NCI-H524 (cell line): Measurements from ENCODE around the gene ZNF296.

Source experiments
- DNase-seq, 2 experiments: peaks; one replicate each; lab custom pipeline; 2025; lab: John Stamatoyannopoulos, UW

The ZNF296 gene

DNA sequence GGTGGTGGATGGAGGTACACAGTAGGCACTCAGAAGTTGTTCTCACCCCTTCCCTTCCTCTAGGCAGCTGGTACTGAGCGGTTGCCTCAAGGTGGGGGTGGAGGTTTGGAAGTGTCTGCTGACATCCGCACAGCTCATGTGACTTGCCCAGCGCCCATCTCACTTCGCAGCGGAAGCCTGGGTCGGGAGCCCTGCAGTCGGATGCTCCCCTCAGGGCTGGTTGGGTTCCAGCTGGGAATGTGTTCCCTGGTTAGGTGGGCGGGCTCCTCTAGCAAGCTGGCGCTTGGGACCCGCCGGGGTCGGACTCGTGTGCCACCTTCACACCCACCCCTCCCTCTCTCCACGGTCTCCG is 26.9 kb upstream of the ZNF296 start:
- DNase-seq: no peak

DNA sequence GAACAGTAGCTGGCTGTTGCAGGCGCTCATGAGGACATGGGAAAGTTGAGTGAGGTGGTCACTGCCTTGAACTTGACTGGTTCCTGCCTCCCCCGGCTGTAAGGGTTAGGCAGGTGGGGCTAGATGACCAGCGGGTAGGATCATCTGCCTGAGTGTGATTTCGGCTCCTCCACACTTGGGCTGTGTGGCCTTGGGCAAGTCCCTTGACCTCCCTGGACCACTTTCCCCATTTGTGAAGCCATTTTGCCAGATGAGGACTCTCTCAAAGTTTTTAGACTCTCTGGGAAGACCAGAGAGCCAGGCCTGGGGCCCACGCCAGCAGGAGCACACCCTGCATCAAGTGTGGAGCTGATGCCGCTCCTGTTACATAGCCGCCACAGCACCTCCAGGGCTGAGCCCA is 26.2 kb upstream of the ZNF296 start:
- DNase-seq: no peak

- DNase-seq: no peak
These were observed 25.5 kb upstream of the ZNF296 start for GRCh38 chr19:45101806-45102205.

DNA sequence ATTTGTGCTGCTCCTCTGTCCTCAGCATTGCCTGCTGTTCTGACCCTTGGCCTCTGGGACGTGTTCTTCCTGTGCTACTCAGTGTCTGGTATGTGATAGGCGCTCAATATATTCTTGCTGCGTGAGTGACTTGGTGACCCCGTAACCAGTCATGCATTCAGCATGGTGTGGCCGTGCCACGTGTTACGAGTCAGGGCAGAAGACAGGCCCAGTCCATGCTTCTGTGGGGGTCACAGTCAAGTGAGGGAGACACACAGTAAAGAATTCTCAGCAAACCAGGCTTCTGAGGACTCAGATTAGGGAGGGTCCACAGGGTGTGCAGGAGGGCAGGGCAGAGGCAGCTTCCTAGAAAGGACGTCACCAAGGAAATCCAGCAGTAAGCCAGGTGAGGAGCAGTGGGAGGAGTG is 24.6 kb upstream of the ZNF296 start:
- DNase-seq: no peak

DNA sequence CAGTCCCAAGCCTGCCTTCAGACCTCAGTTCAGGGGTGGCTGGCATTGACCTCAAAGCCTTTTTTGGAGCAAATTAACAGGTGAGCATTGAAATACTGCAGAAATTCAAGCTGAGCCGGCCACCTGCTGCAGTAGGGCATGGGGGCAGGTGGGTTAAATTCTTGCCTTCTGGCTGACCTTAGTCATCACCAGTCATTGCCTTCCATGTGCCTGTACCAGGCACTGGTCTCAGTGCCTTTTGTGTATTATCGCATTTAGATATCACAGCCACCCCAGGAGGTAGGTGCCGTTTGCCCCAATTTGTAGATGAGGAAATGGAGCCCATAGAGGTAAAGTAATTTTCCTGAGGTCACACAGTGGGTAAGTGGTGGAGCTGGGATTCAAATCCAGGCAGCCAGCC is 23.9 kb upstream of the ZNF296 start:
- DNase-seq: no peak

DNA sequence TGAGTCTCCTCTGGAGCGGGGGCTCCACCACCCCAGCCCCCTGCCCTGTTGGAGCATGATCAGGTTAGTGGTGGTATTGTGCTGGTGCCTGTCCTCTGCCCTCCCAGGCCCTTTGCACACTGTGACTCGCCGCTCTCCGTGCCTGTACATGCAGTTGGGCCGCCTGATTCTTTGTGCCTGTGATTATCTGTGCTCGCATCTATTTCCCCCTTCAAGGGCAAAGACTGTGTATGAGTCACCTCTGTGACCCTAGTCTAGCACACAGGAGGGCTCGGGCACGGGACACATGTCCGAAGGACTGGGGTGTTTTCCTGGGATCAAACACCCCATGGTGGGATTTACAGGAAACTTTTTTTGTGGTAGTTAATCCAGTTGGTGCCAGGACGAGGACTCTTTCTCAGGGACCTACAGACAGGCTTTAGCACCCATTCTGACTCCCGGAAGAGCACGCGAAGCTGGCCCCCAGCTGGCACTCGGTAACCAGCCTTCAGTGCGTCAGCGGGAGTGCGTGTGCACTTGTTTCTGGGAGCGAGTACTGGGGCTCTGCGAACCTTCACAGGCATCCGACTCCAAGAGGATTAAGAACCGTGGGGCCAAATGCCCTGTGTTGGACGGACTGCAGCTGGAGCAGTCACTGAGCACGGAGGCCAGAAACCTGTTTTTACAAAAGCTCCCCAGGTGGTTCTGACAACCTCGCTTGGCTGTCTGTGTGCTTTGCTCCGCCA is 23.4 kb upstream of the ZNF296 start:
- DNase-seq: peak in 1 of 2 experiments; percentile 11

GRCh38 chr19:45098521-45099466 is 22.5 kb upstream of the ZNF296 start:
- DNase-seq: no peak

GRCh38 chr19:45097776-45098520 is 21.7 kb upstream of the ZNF296 start:
- DNase-seq: no peak

DNA sequence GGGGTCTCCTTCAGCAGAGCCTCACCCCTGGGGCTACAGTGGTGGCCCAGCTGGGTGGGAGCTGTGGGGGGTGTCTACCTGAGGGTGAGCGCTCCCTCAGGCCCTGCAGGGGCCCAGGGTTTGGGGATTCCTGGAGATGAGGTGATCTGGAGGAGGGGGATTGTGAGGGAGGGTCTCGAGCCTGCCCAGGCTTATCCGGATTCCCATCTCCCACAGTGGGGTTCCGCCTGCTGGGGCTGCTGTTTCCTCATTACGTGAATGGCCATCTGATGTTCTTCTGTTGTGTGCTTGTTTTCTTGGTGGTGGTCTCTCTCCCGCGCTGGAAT is 21.1 kb upstream of the ZNF296 start:
- no peak for DNase-seq

GRCh38 chr19:45096700-45097099 is 20.4 kb upstream of the ZNF296 start:
- DNase-seq: no peak

- no peak for DNase-seq
These were observed 19.5 kb upstream of the ZNF296 start for GRCh38 chr19:45095496-45096413.

GRCh38 chr19:45094707-45095106 is 18.4 kb upstream of the ZNF296 start:
- DNase-seq: no peak

GRCh38 chr19:45094137-45094536 is 17.9 kb upstream of the ZNF296 start:
- DNase-seq: no peak

DNA sequence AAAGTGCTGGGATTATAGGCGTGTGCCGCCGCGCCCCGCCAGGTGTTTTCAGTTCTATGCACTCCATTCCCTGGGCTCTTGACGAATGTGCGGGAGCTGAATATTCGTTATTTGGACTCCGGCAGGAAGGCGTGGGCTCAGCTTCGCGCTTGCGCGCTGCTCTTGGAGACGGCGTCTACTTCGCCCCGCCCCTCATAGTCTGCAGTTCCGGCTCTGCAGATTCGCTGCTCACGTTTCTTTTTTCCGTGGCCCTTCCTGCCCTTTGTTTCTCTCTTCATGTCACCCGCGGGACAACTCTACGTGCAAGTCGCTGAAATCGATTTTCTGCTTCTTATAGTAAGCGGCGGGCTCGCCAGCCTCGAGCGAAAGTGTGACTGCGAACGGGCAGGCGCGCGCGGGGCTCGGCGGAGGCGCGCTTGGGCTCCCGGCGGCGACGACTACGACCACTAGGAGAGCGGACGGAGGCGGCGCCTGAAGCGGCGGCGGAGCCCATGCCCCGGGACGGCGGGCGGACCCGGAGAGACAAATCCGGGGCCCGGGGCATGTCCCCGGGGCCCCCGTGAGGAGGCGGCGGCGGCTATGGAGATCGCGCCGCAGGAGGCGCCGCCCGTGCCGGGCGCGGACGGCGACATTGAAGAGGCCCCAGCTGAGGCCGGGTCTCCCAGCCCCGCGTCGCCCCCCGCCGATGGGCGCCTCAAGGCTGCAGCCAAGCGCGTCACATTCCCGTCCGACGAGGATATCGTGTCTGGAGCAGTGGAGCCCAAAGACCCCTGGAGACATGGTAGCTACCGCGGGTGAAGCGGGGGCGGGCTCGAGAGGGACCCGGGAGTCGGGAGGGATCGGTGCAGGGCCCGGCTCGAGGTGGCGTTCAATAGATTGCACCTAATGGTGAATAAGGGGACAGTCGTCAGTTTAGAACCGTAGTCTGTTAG is 16.7 kb upstream of the ZNF296 start, which contains the start of gene PPP1R37:
TSS of gene PPP1R37 (plus strand) at position 433 of the 932 bp plus-strand sequence. CDS start at position 580, 147 bp downstream.
- DNase-seq: peak; percentile 93 to 96

- DNase-seq: peak; percentile 93 to 98
These were observed 15.0 kb upstream of the ZNF296 start for GRCh38 chr19:45091031-45091923.

- no peak for DNase-seq
These were observed 14.3 kb upstream of the ZNF296 start for GRCh38 chr19:45090606-45091005.

- no peak for DNase-seq
These were observed 13.8 kb upstream of the ZNF296 start for GRCh38 chr19:45090034-45090433.

DNA sequence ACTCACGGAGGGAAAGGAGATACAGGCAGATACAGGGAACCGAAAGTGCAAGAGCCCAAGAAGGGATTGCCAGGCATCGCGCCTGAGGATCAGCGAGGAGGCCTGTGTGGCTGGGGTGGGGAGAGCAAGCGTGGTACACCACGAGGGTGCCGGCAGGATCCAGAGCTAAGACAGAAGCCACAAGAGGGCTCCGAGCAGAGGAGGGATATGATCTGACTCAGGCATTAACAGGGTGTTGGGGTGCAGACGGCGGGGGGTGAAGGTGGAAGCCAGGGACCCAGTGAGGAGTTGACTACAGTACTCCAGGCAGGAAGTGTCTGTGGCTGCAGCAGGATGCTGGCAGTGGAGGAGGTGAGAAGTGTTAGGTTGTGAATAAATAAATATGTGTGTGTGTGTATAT is 11.3 kb upstream of the ZNF296 start:
- DNase-seq: no peak

GRCh38 chr19:45086480-45086879 is 10.2 kb upstream of the ZNF296 start:
- no peak for DNase-seq
